ENCODE data around the gene NFATC3. TPM values are rescaled to one million over a fixed set of nuclear protein-coding genes. Genes with fewer than 3 reads are reported as not detected.

Gene NFATC3
- total RNA-seq, 1 experiment from 2014 or later, result 33.0 TPM

GRCh38 chr16:68144008-68144407, 58.8 kb downstream of the NFATC3 start:
- Histone ChIP-seq H3K23ac (ENCODE audit: insufficient read length, low read depth, low read length) (no peak overlapping the region), H2BK20ac (ENCODE audit: low read depth, low read length, poor library complexity, severe bottlenecking) (no peak overlapping the region), H2AFZ (ENCODE audit: low read length) (no peak overlapping the region), H2BK12ac (ENCODE audit: insufficient read length, low read depth, low read length) (no peak overlapping the region), H2AK5ac (ENCODE audit: insufficient read length, low read length) (no peak overlapping the region), H4K91ac (ENCODE audit: insufficient read length, low read depth, low read length) (no peak overlapping the region), H3K9ac (ENCODE audit: extremely low read depth, insufficient read length, low read length) (no peak overlapping the region), H3T11ph (ENCODE audit: low read length) (no peak overlapping the region), H3K4me2 (ENCODE audit: insufficient read depth, insufficient read length, low read length) (no peak overlapping the region), H3K56ac (ENCODE audit: insufficient read length, low read depth, low read length) (no peak overlapping the region), H4K5ac (ENCODE audit: insufficient read length, low read depth, low read length) (no peak overlapping the region), H4K20me1 (ENCODE audit: control insufficient read depth, insufficient read depth, insufficient read length) (no peaks in the 10 kb centered on the region), H3K79me2 (ENCODE audit: insufficient read depth, low read length) (no peaks in the 10 kb centered on the region), H2BK15ac (ENCODE audit: low read depth, low read length) (no peak overlapping the region), H3K23me2 (ENCODE audit: insufficient read length, low read depth, low read length, poor library complexity, severe bottlenecking) (no peaks in the 10 kb centered on the region), H3K4ac (ENCODE audit: low read depth, low read length) (no peak overlapping the region), H3K27me3 (ENCODE audit: insufficient read depth, low read length) (no peaks in the 10 kb centered on the region), H3K4me1 (ENCODE audit: insufficient read depth, low read length) (no peaks in the 10 kb centered on the region), H3K14ac (ENCODE audit: insufficient read depth, low read length) (no peak overlapping the region), H3K79me1 (ENCODE audit: insufficient read depth, low read depth, low read length, poor library complexity, severe bottlenecking) (no peaks in the 10 kb centered on the region), H3K27ac (ENCODE audit: insufficient read length, low read depth, low read length) (no peak overlapping the region), H4K8ac (replicated peaks; ENCODE audit: insufficient read length, low read depth, low read length) (no peak overlapping the region), H2BK120ac (ENCODE audit: low read depth, low read length, poor library complexity, severe bottlenecking) (no peak overlapping the region), H3K9me3 (ENCODE audit: control insufficient read depth, low read depth, low read length) (no peaks in the 10 kb centered on the region), H2BK5ac (ENCODE audit: insufficient read length, low read length) (no peak overlapping the region), H3K18ac (ENCODE audit: insufficient read length, low read depth, low read length) (no peak overlapping the region)
- peaks cover 0 to 2% (median 0%) of the 10 kb centered on the region in 3 experiments; a peak in 2 of 7 replicates for H3K36me3 Mint-ChIP-seq (ENCODE audit: insufficient read depth in 1 of 3, low read depth in 3 of 3)
- no peak for DNase-seq
- H3K4me3 Mint-ChIP-seq, result no peak overlapping the region
- H3K9me3 Mint-ChIP-seq, result no peaks in the 10 kb centered on the region
- WGBS (ENCODE audit: extremely low coverage, insufficient read length, low lambda C conversion rate), result no CpG with 5 or more reads among the region's 1 CpG
- TF ChIP-seq, protein P1, sequence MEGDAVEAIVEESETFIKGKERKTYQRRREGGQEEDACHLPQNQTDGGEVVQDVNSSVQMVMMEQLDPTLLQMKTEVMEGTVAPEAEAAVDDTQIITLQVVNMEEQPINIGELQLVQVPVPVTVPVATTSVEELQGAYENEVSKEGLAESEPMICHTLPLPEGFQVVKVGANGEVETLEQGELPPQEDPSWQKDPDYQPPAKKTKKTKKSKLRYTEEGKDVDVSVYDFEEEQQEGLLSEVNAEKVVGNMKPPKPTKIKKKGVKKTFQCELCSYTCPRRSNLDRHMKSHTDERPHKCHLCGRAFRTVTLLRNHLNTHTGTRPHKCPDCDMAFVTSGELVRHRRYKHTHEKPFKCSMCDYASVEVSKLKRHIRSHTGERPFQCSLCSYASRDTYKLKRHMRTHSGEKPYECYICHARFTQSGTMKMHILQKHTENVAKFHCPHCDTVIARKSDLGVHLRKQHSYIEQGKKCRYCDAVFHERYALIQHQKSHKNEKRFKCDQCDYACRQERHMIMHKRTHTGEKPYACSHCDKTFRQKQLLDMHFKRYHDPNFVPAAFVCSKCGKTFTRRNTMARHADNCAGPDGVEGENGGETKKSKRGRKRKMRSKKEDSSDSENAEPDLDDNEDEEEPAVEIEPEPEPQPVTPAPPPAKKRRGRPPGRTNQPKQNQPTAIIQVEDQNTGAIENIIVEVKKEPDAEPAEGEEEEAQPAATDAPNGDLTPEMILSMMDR (conservative IDR thresholded peaks at IDR 0.05), result no peak
- peaks cover 0 to 5% of the 10 kb centered on the region in 2 experiments; a peak in 1 of 4 replicates for H3K4me1 Mint-ChIP-seq
- H3K27me3 Mint-ChIP-seq (ENCODE audit: low read depth), result no peaks in the 10 kb centered on the region
- H3K27ac Mint-ChIP-seq, result 0 out of 7 replicates have a peak overlapping the region, but pooled peaks of 1 of the 3 experiments have one; percentile 44
